ENCODE results near the gene ROR2.
"Not testable (repeated sequence)": the region's sequence is repeated elsewhere in the genome, so short reads cannot be mapped to it uniquely, and the experiment has no call there.

Gene ROR2

GRCh38 chr9:91920630-91921350 lies 29.2 kb downstream of the ROR2 start:
- no peak for DNase-seq

GRCh38 chr9:91919621-91920020 lies 30.4 kb downstream of the ROR2 start:
- DNase-seq = no peak

- DNase-seq = no peak
These were observed 32.6 kb downstream of the ROR2 start for GRCh38 chr9:91917436-91917835.

- no peak for DNase-seq
These were observed 34.3 kb downstream of the ROR2 start for GRCh38 chr9:91915524-91916263.

GRCh38 chr9:91914937-91915336 lies 35.1 kb downstream of the ROR2 start:
- no peak for DNase-seq

- DNase-seq = no peak
These were observed 35.6 kb downstream of the ROR2 start for GRCh38 chr9:91914404-91914803.

- DNase-seq = no peak
These were observed 36.0 kb downstream of the ROR2 start for GRCh38 chr9:91913986-91914385.

- DNase-seq = no peak
These were observed 36.9 kb downstream of the ROR2 start for GRCh38 chr9:91913096-91913495.

- DNase-seq = no peak
These were observed 38.4 kb downstream of the ROR2 start for GRCh38 chr9:91911657-91912056.

- not testable (repeated sequence) for DNase-seq
These were observed 40.8 kb downstream of the ROR2 start for GRCh38 chr9:91909256-91909655.

GRCh38 chr9:91908746-91909145 lies 41.3 kb downstream of the ROR2 start:
- peak; percentile 64 to 72 for DNase-seq

GRCh38 chr9:91908293-91908623 lies 41.8 kb downstream of the ROR2 start:
- DNase-seq = no peak

- DNase-seq = no peak
These were observed 42.3 kb downstream of the ROR2 start for GRCh38 chr9:91907484-91908292.

GRCh38 chr9:91905991-91906469 lies 44.0 kb downstream of the ROR2 start:
- DNase-seq = peak; percentile 36 to 49

- DNase-seq = no peak
These were observed 44.8 kb downstream of the ROR2 start for GRCh38 chr9:91905237-91905650.

GRCh38 chr9:91904588-91905236 lies 45.3 kb downstream of the ROR2 start:
- no peak for DNase-seq

GRCh38 chr9:91903126-91903911 lies 46.7 kb downstream of the ROR2 start:
- peak; percentile 66 to 67 for DNase-seq

GRCh38 chr9:91902475-91903125 lies 47.4 kb downstream of the ROR2 start:
- DNase-seq = no peak

- no peak for DNase-seq
These were observed 49.2 kb downstream of the ROR2 start for GRCh38 chr9:91900797-91901177.

- no peak for DNase-seq
These were observed 49.8 kb downstream of the ROR2 start for GRCh38 chr9:91900055-91900796.

GRCh38 chr9:91899594-91899993 lies 50.4 kb downstream of the ROR2 start:
- no peak for DNase-seq
